ENCODE results near the gene SDSL.
A peak's percentile ranks its signal among the peaks of the same experiment; 100 is the strongest.

SDSL gene

DNA sequence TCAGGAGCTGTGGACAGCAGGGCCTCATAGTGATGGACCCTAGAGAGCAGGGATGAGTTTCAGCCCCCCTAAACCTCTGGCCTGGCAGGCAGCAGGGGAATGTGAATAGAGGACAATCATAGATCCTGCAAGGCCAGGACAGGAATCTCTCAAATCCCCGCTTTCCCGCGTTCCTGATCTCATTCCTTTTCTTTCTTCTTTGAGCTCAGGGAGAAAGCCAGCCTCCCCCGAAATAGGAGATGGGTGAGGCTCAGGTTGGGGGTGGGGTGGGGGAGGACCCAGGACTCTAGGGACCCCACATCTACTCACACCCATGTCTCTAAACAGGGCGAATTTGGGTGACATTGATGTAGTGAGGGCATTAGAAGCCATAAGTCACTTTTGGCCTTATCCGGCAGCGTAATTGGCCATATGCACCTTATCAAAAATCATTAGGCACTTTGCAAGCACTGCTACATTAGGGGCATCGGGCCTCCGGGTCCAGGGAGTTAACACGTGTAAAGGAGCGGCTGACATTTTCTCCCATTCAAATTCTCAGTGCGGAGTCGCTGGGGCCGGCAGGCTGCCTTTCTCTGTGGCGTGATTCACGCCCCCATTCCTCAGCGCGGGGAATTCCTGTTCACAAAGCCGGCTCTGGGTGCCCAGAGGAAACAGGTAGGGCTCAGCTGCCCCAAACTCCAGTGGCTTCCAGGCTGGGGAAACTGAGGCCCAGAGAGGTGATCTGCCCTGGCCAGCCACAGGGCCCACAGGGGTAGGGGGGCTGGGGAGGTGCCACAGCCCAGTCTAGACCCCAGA, 48.0 kb downstream of the SDSL start:
- DNase-seq, result no peak

DNA sequence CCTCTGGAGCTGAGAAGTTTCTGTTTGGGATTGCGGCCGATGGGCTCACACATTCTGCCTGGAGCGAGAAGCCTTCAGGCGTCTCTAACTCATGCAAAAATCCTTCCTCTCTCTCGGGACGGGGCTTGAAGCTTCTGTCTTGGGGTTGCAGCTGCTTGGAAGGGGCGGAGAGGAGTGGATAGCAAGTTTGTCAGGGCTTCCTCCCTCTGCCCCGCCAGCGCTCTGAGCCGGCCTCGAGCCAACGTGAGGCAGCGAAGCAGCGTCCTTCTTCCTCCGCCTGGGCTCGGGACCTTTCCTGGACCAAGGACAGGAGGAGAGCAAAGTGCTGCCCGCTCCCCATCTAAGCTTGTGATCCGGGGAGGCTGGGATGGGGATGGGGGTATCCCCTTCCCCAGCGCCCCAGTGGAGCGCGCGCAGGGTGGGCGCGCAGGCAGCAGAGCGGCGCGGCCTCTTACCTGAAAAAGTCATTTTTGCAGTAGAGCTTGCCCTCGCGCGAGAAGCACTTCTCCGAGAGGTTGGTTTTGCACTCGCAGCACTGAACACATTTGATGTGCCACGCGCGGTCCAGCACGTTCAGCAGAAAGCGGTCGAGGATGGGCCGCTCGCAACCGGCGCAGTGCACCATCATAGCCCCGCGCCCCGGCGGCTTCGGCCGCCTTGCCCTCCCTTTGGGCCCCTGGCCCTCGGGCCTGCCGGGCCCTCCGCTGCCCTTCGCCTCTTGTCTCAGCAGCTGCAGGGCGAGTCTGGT, 48.9 kb downstream of the SDSL start:
- DNase-seq, result no peak

DNA sequence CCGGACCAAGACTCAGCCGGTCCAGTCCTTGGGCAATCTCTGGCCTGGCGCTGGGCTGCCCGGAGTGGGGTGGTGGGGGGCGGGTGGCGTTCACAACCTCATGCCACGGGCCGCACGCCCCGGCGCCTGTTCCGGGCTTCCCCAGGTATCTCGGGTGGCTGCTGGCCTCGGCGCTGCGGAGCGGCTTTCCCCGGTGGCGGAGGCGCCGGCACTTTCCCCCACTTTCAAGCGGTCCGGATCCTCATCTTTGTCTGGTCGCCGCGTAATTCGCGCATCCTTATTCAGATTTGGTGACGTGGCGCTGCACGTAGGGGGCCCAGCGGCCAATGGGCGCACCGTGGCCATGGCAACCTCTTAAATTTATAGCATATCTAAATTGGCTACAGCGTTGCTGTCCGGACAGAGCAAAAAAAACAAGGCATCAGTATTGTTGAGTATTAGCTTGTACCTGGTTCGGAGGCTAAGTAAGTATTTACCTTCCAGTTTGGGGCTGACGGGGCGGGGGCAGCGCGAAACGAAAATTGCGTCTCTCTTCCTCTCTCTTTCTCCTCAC, 49.5 kb downstream of the SDSL start, which contains the start of gene LHX5:
TSS of gene LHX5 (minus strand) at position 253 of the 553 bp plus-strand sequence. CDS start 373 bp downstream, outside the sequence.
- DNase-seq, result no peak

DNA sequence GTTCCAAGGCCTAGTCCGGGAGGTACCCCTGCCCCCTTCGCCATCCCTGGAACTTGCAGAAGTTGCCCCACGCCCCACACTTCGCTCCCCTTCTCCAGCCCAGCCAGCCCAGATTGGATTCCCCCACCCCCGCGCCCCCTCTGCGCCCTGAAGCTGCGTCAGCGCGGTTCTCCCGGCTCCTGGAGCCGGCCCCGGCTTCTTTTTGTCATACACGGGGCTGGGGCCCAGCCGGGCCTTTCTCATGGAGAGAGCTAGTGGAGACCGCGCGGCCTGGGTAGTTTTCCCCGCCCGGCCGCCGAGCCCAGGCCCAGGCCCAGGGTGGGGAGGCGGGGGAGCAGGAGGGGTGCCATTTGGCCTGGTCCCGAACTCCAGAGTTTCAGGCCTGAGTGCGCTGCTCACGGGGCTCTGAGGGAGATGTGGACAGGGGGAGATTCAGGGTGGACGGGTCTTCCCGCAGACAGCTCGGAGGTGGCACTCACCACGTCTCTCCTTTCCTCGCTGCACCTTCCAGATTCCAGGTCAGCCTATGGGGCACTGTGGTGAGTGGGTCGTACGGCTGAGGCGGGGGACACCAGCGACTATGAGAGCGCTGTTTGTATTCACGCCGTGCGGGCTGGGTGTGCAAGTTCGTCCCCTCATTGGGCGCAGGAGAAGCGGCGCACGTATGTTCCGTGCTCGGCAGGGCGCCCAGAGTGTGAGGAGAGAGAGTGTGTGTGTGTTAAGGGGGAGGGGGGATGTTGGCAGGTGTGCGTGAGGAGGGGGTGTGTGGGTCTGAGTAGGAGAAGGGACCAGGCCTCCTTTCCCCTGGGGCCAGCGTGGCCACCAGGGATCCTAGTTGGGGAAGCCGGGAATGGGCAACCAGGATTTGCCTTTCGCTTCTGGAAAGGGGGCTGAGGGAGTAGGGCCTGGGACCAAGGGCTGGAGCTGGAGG, 50.3 kb downstream of the SDSL start:
- DNase-seq, result no peak

DNA sequence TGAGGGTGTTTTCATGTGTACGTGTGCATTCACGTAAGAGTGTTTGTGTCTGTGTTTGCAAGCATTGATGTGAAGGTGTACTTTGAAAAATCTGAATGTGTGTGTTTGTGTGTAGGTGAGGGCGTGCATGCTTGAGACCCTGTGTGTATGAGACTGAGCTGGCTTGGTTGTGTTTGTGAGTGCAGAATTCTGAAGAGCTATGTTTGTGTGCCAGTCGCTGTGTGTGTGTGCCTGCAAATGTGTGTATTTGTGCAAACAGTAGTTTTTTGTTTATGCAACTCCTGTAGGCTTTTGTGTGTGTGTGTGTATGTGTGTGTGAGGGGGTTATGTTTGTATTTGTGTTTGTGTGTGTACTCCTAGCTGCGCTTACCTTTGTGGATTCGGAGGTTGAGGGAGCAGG, 51.2 kb downstream of the SDSL start:
- DNase-seq, result no peak

DNA sequence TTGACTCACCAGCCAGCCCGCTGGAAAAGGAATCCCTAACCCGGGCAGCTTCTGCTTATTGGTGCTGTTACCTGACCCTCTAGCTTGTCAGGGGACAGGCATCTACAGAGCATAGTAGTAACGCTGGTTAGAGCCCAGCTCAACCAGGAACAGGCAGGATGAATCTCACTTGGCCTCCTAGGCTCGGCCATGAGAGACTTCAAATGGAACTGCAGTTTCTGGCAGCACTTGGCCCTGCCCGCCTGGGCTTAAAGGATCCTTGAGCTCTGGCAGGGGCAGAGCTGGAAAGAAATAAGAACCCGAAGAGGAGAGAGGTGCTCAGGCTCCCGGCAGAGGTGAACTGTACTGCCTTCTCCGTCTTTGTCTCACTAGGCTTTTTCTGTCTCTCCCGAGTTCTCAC, 51.8 kb downstream of the SDSL start:
- no peak for DNase-seq

DNA sequence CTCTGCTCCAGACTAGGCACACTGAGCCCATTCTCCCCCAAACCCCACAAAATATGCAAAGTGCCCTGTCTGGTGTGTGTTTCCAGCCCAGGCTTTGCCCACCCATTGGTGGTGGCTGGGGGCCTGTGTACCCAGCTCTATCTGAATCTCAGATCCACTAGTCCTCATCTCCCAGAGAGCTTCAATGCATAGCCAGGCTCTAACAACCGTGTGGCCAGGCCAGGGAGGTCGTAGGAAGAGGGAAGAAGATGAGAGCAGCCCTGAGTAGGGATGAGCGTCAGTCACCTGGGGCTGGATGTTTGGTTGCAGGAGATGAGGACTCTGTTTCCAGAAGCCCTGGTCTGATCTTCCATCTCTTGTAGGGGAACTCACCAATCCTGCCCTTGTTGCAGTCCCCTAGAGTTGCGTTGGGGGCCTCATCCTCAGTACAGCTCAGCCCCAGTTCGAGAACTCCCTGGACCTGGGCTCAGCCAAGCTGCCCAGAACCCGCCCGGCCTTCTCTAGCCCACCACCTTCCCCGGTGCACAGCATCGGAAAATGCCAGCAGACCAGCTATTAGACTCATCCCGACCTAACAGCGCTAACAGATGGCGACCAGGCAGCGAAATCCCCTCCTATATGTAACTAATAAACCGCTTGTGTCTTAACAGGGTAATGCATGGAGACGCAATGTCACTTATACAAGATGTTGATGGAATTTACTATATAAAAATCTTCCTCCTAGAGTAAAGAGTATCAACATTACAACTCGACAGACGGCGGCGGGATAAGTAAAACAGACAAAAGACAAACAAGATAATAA, 52.7 kb downstream of the SDSL start:
- DNase-seq, result no peak

DNA sequence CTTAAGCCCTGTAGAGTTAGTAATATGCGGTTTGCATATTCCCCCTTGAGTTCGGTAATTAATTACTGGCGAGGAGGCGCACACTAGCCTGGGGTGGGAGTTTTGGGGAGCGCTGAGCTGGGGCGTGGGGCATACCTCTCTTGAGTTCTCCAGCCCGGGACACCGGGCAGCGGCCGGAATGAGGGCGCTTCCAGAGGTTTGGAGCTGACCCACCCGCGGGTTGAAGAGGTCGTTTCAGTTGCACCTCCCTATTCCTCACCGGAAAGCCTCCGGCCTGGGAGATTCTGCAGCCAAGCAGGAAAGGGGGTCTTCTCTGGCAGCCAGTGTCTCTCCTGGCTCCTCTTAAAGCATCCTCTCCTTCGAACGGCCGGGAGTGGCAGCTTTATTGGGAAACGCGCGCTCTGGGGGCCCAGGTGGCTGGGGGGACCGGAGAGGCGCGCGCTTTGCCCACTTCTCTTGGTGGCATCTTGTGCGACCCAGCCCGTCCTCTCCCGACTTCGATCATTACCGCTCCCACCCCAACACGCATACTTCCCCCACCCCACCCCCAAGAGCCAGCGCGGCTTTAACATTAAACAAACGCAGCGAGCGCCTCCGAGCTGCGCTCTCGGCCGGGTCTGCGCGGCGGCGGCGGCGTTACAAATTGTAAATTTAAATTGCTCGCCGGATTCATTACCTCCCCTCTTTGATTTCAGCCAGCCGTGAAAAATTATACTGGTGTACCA, 53.4 kb downstream of the SDSL start:
- no peak for DNase-seq

DNA sequence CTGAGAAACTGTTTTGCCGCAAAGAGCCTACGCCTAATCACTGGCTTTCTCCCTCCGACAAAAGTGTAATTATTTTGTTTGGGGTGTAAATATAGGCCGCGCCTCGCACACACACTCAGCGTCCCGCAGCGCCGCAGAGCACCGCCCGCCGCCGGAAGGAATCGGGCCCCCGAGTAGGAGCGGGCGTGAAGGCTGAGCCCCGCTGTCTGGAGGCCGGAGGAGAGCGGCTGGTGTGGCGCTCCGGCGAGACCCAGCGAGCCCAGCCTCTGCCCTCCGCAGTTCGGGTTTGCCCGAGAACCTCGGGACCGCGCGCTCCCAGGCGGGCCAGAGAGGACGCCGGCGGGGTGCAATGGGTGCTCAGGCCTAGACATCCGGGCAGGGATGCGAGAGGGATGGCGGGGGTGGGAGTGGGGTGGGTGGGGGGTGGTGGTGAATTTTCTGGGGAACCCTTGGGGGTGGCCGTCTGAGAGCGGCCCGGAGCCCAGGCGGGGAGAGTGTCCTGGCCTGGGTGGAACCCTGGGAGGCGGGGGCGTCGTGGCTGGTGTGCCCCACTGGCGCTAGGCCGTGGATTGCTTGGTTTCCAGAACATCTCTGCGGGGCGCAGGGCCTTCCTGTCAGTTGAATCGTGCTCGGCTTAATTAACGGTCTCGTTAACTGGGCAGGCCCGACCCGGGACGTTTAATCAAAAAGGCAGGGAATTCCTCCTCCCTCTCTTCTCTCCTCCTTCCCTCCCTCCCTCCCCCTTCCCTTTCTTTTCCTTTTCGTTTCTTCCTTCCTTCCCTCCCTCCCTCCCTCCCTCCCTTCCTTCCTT, 54.2 kb downstream of the SDSL start:
- no peak for DNase-seq

DNA sequence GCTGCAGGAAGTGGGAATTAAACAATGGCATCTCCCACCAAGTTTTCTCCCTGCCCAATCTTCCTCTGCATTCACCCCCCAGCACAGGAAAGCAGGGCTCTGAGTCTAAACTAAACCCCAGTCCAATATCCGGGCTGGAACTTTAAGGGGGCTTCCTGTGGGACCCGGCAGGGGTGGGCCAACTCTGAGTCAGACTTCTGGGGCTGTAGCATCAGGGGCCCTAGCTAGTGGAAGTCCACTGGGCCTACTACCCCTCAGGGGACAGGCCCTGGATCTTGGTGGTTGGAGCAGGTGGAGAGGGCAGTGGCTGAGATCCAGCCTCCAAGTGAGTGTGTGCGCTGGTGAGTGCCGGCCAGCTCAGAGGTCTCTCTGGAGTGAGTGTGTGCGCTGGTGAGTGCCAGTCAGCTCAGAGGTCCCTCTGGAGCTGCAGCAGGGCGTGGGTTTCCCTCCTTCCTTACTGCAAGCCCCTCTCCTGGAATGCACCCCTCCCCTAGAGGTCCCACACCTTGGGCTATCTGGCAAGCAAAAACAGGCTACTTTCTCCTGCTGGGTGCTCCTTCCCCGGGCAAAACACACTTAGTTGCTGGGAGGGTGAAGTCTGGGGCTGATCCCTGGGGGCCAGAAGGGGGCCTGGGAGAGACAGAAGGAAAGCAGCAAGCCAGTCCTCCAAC, 55.1 kb downstream of the SDSL start:
- DNase-seq, result no peak

DNA sequence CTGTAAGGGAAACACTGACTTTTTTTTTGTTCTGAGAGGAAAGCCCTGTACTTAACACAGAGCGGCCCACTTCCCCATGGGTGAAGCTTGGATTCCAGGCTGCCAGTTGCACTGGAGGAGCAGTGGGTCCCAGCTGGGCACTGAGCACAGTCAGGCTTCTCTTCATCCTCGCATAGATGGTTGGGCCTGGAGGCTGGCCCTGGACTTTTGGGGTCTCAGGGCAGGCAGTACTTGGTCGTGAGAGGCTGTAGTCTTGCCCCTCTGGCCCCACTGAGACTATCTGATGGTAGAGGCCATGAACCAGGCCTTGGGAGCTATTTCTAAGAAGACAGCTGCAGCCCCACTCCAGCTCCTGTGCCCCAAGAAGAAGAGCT, 55.6 kb downstream of the SDSL start:
- DNase-seq, result no peak

DNA sequence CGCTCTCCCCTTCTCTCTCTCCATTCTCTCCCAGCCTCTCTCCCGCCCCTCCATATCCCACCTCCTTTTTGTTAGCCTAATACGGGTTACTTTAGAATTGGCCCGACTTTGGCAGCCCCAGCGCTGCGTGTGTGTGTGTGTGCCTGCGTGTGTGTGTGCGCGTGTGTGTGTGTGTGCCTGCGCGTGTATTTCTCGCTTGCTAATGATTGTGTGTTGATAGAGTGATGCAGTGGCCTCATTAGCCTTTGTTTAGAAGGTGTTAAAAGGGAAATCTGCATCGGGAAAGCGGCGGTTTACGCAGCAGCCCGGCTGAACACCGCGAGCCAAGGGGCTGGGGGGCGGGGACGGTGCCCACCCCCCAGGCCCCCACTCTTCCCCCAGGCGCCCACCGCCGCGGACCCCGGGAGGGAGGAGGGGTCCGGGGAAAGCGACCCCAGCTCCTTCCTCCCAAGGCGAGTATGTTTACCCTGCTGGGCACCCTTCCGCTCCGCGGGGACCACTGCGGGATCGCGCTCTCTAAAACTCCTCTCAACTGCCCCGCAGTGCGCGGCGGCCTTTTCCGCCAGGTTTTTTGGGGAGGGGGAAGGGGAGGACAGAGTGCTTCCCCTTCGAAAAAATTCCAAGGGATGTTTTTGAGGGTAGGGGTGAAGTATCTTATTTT, 56.3 kb downstream of the SDSL start:
- DNase-seq, result no peak

DNA sequence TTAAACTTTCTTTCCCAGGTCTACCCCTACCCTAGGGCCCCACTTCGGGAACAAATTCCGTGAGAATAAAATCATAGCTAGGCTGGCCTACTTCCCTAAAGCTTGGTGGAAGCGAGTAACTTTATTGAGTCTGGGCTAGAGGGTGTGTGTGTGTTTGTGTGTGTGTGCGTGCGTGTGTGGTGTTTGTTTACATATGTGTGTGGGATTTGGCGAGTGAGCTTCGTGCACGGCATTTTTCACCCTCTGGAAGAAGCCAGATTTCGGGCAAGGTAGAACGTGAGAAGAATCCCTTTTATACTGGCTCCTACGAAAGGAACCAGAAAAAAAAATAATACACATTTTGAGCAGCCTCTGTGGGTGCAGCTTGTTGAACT, 57.0 kb downstream of the SDSL start:
- DNase-seq, result no peak

DNA sequence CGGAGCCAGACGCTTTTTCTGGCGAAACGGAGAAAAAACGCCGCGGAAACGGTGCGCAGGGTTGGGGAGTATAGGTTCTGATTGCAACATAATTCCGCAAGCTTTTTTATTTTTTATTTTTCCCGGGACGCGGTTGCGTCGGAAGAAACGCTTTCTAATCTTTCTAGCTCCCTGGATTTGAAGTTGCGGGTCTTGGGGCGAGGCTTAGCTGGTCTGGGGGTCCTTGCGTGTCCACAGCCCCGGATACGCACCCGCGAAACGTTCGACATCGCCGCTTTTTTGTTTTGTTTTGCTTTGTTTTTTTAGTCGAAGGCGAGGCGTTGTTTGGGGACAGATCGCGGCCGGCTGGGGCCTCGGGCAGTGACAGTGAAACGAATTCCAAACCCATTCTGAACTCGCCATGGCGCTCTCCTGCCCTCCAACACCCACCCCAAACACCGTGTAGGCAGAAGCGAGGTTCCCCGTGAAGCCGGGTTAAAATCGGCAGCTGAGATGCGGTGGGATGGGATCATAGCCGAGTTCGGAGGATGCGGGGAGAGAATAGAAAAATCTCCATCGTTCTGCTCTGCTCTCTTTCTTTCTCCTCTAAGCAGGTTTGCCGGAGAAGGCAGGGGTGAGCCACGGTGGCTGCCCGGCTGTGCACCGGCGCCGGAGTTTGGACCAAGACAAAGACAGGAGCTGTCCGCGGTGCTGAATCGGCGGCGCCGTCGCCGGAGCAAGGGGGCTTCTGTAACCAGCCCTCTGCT, 57.6 kb downstream of the SDSL start:
- peak; percentile 50 for DNase-seq

DNA sequence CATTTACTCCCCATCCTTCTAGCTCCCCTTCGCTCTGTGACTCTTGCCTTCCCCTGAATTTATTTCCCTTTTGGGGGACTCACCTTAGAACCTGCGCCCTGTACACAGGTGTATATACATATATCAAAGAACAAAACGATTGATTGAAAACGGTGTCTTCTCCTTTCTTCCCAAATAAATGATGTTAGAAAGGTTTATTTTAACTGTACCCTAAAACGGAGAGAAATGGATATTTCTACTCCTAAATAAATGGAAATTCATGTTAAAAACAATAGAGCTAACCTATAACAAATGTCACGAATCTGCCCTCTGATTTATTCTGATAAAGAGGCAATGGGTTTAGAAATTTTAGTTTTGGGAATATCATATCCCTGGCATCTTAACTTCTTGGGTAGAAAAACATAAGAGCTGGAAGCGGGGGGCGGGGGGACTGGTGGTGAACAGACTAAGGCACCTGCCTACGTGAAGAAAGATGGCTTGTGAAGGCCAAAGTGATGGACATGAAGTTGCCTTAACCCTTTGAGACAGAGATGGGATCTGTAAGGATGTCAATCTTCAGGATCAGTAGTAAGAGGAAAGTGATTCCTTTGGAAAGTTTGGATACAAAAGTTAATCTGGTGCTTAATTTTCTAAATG, 58.3 kb downstream of the SDSL start:
- DNase-seq, result no peak

DNA sequence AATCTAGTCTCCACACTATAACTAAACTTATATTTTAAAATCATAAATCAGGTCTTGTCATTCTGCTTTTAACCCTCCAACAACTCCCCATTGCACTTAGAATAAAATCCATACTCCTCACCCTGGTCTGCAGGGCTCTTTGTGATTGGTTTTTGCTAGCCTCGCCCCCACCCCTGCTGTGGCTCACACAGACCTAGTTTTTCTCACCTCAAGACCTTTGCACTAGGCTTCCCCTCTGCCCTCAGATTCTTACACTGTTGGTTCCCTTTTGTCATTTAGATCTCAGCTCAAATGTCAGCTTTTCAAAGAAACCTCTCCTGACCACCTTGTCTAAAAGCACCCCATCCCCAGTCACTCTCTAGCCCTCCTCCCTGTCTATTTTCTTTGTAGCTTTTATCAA, 60.2 kb downstream of the SDSL start:
- no peak for DNase-seq

DNA sequence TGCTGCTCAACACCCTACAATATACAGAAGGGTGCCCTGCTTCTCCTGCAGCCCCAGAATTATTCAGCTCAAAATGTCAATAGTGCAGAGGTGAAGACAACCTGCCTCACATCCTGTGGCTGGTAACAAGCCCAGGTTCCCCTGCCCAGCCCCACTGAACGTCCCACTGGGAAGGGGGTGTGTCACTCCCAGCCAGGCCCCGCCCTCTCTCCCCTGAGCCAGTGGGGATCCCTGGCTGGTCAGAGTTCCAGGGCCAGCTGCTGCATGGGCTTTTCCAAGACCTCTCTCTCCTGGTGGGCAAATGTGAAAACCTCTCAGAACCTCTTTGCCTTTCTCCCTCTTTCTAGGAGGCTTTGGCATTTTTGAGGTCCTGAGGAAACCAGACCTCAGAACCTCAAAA, 63.1 kb downstream of the SDSL start:
- DNase-seq, result no peak

DNA sequence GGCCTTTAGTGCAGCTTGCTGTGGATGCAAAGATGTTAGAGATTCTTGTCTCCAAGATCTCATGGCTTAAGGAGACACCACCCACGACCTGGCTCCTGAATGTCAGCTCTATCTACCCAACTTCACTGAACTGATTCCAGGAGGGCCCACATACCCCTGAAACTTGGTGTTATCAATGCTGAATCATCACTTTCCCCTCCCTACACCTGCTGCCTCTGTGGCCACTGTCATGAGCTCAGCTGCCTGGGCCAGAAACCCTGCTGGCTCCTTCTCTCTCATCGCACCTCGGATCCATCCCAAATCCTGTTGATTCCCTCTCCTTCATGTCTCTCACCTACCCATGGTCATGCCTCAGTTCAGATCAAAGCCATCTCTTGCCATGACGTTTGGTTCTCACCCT, 64.5 kb downstream of the SDSL start:
- DNase-seq, result no peak

All from stimulated activated CD4-positive, alpha-beta T cell treated with anti-CD3 and anti-CD28 coated beads, Interleukin-4, amount 100 ng/mL, for 1 hour (primary cell).